ENCODE results near the gene SAXO1.

DNA sequence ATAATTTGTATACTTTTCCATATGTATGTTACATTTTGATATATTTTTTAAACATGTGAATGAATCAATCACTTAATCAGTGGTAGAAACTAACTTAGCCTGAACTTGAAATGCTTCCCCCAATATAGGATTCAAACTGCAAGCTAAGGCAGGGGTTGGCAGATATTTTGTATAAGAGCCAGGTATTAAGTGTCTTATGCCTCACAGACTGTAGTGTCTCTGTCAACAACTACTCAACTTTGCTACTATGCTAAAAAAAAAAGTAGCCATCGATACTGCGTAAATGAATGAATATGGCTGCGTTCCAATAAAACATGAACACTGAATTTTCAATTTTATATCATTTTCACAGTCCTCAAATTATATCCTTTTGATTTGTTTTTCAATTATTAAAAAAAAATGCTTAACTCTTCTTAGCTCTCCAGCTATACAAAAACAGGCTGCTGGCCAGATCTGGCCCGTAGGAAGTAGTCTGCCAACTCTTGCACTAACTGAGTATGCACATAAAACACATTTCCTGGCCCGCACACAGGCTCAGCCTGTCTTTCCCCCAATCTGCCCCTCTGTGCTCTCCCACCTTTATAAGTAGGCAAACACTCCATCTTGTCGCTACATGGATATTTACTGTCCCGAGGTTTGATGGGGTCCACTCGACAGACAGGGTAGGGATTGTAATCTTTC is 91.8 kb downstream of the SAXO1 start:
- TF ChIP-seq POLR2A (IDR thresholded peaks at IDR 0.05; ENCODE audit: low read length) (no peak), GATA1 (IDR thresholded peaks at IDR 0.05; ENCODE audit: low read depth, low read length) (no peak)

Measured in erythroblast (primary cell).